Right lobe of liver (tissue), 6 donors: ENCODE measurements around the gene SLC15A2. TPM values are rescaled to one million over a fixed set of nuclear protein-coding genes. Genes with fewer than 3 reads are reported as not detected.

Source experiments
- ATAC-seq, 4 donors: fragments of 200-7000 bp; cut with Tn5 transposase; one replicate each; pipeline ENCODE4 v1.9.1; 2020; ENCODE audit warnings: mild to moderate bottlenecking in 4 of 4, moderate library complexity in 4 of 4
- DNase-seq, 3 donors: peaks; one replicate each; pipeline ENCODE4 v3.0.0-alpha.2; 2020
- H3K27ac ChIP-seq, 3 donors: fragments of 200-600 bp; one replicate each; pipeline ENCODE4 v1.8.0; 2022
- H3K27me3 ChIP-seq, 2 donors: fragments of 200-600 bp; one replicate each; pipeline ENCODE4 v1.8.0; 2022
- H3K36me3 ChIP-seq, 4 donors: fragments of 200-600 bp; sonication (generic) in 1 of 4; one replicate each; pipeline versions ENCODE4 v1.5.1 to v1.8.0; 2017 to 2022; ENCODE audit warnings: control low read depth in 1 of 4
- H3K4me1 ChIP-seq, 4 donors: fragments of 200-600 bp; sonication (generic) in 1 of 4; one replicate each; pipeline versions ENCODE4 v1.5.1 to v1.8.0; 2017 to 2022; ENCODE audit warnings: control low read depth in 1 of 4
- H3K4me3 ChIP-seq, 3 donors: fragments of 200-600 bp; one replicate each; pipeline ENCODE4 v1.8.0; 2022
- H3K9me3 ChIP-seq, 4 donors: fragments of 200-600 bp; sonication (generic) in 1 of 4; one replicate each; pipeline versions ENCODE4 v1.5.1 to v1.8.0; 2017 to 2022; ENCODE audit warnings: control low read depth in 1 of 4
- POLR2A ChIP-seq: fragments of 450-650 bp; IDR thresholded peaks from one replicate; pipeline ENCODE4 v1.6.1; 2017; ENCODE audit warnings: antibody characterized with exemption, mild to moderate bottlenecking
- WGBS: methylation state at CpG from one replicate; pipeline ENCODE4 v1.1.6; 2018; ENCODE audit warnings: low coverage, low lambda C conversion rate; ENCODE audit not compliant: insufficient coverage; ENCODE audit errors: missing lambda C conversion rate; 5-methylcytosine and 5-hydroxymethylcytosine counted together
- intact Hi-C, 2 donors: fragments of 100-400 bp; cut with DNase I; formaldehyde crosslinking; loops; one replicate each; pipeline versions ENCODE4 v1.11.2 to v1.14.1; 2022
- total RNA-seq, 6 experiments: library from RNA; depleted of rRNA in 2 of 6; stranded (reverse); fragments of >200 nt in 2 of 6; fragmentation: NEBNext Ultra II Directional in 3 of 6; extraction: Animal tissue kit (Norgen Biotek cat#: 25700) in 3 of 6; gene quantifications; one replicate each; pipeline versions ENCODE4 v1.1.0 to v1.2.4, GENCODE V29; 2016 to 2023
- TF ChIP-seq, protein P1 (sequence below), 4 donors: fragments of 200-600 bp in 3 of 4; fragments of 450-650 bp in 1 of 4; IDR thresholded peaks; one replicate each; pipeline versions ENCODE4 v1.5.1 to v1.8.0; 2016 to 2022; ENCODE audit warnings: antibody characterized with exemption in 4 of 4, mild to moderate bottlenecking in 2 of 4
- donor health status: DM: no; HTN: yes; CAD: no.
- donor health status: DM: no; HTN: no; CAD: no.
- donor health status: DM: no; HTN: no; CAD: no.
- donor health status: DM: no; HTN: yes; CAD: no.
- donor health status: DM: no; HTN: yes; CAD: no.

SLC15A2 gene
- total RNA-seq, 6 experiments from 2014 or later: 0.18 to 1.7 (median 0.97) TPM

GRCh38 chr3:121863801-121864200 is 30.4 kb upstream of the SLC15A2 start:
- Histone ChIP-seq H3K4me1 (no peaks in the 10 kb centered on the region), H3K4me3 (no peak overlapping the region), H3K27me3 (no peaks in the 10 kb centered on the region), H3K36me3 (no peaks in the 10 kb centered on the region), H3K27ac (no peak overlapping the region), H3K9me3 (no peaks in the 10 kb centered on the region)
- TF ChIP-seq, protein P1, sequence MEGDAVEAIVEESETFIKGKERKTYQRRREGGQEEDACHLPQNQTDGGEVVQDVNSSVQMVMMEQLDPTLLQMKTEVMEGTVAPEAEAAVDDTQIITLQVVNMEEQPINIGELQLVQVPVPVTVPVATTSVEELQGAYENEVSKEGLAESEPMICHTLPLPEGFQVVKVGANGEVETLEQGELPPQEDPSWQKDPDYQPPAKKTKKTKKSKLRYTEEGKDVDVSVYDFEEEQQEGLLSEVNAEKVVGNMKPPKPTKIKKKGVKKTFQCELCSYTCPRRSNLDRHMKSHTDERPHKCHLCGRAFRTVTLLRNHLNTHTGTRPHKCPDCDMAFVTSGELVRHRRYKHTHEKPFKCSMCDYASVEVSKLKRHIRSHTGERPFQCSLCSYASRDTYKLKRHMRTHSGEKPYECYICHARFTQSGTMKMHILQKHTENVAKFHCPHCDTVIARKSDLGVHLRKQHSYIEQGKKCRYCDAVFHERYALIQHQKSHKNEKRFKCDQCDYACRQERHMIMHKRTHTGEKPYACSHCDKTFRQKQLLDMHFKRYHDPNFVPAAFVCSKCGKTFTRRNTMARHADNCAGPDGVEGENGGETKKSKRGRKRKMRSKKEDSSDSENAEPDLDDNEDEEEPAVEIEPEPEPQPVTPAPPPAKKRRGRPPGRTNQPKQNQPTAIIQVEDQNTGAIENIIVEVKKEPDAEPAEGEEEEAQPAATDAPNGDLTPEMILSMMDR (IDR thresholded peaks at IDR 0.05): no peak
- no peak for TF ChIP-seq POLR2A
- intact Hi-C loops: no loop called here
- no peak for DNase-seq
- ATAC-seq: no peak

- no peaks in the 10 kb centered on the region for H3K27me3 ChIP-seq
- H3K4me1 ChIP-seq: no peaks in the 10 kb centered on the region
- ATAC-seq (no peak), DNase-seq (no peak)
- intact Hi-C loops: no loop called here
- H3K27ac ChIP-seq: no peak overlapping the region
- H3K36me3 ChIP-seq: no peaks in the 10 kb centered on the region
- TF ChIP-seq POLR2A: no peak
- TF ChIP-seq, protein P1 (IDR thresholded peaks at IDR 0.05): no peak
- H3K4me3 ChIP-seq: no peak overlapping the region
- H3K9me3 ChIP-seq: no peaks in the 10 kb centered on the region
- 88% methylated on average over 1 of the region's 2 CpGs for WGBS
These were observed 24.5 kb upstream of the SLC15A2 start for GRCh38 chr3:121869736-121870135.

GRCh38 chr3:121870717-121871116 is 23.5 kb upstream of the SLC15A2 start:
- no peak for DNase-seq
- no peaks in the 10 kb centered on the region for H3K36me3 ChIP-seq
- H3K27me3 ChIP-seq: no peaks in the 10 kb centered on the region
- H3K27ac ChIP-seq: no peak overlapping the region
- H3K4me3 ChIP-seq: no peak overlapping the region
- H3K9me3 ChIP-seq: no peaks in the 10 kb centered on the region
- no peak for TF ChIP-seq POLR2A
- TF ChIP-seq, protein P1 (IDR thresholded peaks at IDR 0.05): no peak
- ATAC-seq: no peak
- no peaks in the 10 kb centered on the region for H3K4me1 ChIP-seq
- intact Hi-C loops: no loop called here

GRCh38 chr3:121871430-121871829 is 22.8 kb upstream of the SLC15A2 start:
- no peak overlapping the region for H3K27ac ChIP-seq
- no peaks in the 10 kb centered on the region for H3K4me1 ChIP-seq
- TF ChIP-seq, protein P1 (IDR thresholded peaks at IDR 0.05): no peak
- TF ChIP-seq POLR2A: no peak
- 70% methylated on average over 1 of the region's 1 CpG for WGBS
- ATAC-seq (no peak), DNase-seq (no peak)
- H3K4me3 ChIP-seq: no peak overlapping the region
- H3K36me3 ChIP-seq: no peaks in the 10 kb centered on the region
- no peaks in the 10 kb centered on the region for H3K9me3 ChIP-seq
- intact Hi-C loops: no loop called here
- H3K27me3 ChIP-seq: no peaks in the 10 kb centered on the region

- ATAC-seq: no peak
- Histone ChIP-seq H3K9me3 (no peaks in the 10 kb centered on the region), H3K4me1 (no peaks in the 10 kb centered on the region), H3K36me3 (no peaks in the 10 kb centered on the region), H3K27ac (no peak overlapping the region), H3K27me3 (no peaks in the 10 kb centered on the region), H3K4me3 (no peak overlapping the region)
- 86% methylated on average over 1 of the region's 1 CpG for WGBS
- DNase-seq: no peak
- intact Hi-C loops: no loop called here
- TF ChIP-seq, protein P1 (IDR thresholded peaks at IDR 0.05): no peak
- TF ChIP-seq POLR2A: no peak
These were observed 15.8 kb upstream of the SLC15A2 start for GRCh38 chr3:121878411-121878810.
